ENCODE measurements around the gene RPS25.
"Not testable (repeated sequence)": the region's sequence is repeated elsewhere in the genome, so short reads cannot be mapped to it uniquely, and the experiment has no call there.

DNA sequence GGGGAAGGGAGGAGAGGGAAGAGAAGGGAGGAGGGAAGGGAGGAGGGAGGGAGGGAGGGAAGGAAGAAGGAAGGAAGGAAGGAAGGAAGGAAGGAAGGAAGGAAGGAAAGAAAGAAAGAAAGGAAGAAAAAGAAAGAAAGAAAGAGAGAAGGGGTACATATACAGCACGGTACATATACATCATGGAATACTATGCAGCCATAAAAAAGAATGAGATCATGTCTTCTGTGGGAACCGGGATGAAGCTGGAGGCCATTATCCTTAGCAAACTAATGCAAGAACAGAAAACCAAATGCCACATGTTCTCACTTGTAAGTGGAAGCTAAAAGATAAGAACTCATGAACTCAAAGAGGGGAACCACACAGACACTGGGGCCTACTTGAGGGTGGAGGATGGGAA, 48.6 kb downstream of the RPS25 start:
- TF ChIP-seq, protein P1, sequence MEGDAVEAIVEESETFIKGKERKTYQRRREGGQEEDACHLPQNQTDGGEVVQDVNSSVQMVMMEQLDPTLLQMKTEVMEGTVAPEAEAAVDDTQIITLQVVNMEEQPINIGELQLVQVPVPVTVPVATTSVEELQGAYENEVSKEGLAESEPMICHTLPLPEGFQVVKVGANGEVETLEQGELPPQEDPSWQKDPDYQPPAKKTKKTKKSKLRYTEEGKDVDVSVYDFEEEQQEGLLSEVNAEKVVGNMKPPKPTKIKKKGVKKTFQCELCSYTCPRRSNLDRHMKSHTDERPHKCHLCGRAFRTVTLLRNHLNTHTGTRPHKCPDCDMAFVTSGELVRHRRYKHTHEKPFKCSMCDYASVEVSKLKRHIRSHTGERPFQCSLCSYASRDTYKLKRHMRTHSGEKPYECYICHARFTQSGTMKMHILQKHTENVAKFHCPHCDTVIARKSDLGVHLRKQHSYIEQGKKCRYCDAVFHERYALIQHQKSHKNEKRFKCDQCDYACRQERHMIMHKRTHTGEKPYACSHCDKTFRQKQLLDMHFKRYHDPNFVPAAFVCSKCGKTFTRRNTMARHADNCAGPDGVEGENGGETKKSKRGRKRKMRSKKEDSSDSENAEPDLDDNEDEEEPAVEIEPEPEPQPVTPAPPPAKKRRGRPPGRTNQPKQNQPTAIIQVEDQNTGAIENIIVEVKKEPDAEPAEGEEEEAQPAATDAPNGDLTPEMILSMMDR (IDR thresholded peaks at IDR 0.05 in 2 of 3, conservative IDR thresholded peaks at IDR 0.05 in 1 of 3; ENCODE audit: insufficient read depth in 2 of 3, low read depth in 1 of 3, low read length in 3 of 3): not testable (repeated sequence)
- TF ChIP-seq, protein P2, sequence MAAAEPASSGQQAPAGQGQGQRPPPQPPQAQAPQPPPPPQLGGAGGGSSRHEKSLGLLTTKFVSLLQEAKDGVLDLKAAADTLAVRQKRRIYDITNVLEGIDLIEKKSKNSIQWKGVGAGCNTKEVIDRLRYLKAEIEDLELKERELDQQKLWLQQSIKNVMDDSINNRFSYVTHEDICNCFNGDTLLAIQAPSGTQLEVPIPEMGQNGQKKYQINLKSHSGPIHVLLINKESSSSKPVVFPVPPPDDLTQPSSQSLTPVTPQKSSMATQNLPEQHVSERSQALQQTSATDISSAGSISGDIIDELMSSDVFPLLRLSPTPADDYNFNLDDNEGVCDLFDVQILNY (CRISPR knock-in tag; IDR thresholded peaks at IDR 0.05): not testable (repeated sequence)
- TF ChIP-seq YY1 (IDR thresholded peaks at IDR 0.05; ENCODE audit: borderline replicate concordance in 1 of 3, control insufficient read depth in 1 of 3, extremely low read depth in 1 of 3, insufficient read depth in 3 of 3, insufficient read length in 1 of 3, insufficient replicate concordance in 2 of 3, low read depth in 1 of 3, low read length in 2 of 3); ZSCAN32 (CRISPR knock-in tag; IDR thresholded peaks at IDR 0.05); FOS (IDR thresholded peaks at IDR 0.05; ENCODE audit: extremely low read depth, insufficient read length); MYBL2 (IDR thresholded peaks at IDR 0.05; ENCODE audit: low read depth); MYBL2 (CRISPR knock-in tag; IDR thresholded peaks at IDR 0.05; ENCODE audit: borderline replicate concordance); GATAD2B (IDR thresholded peaks at IDR 0.05; ENCODE audit: borderline replicate concordance); RCOR1 (IDR thresholded peaks at IDR 0.05; ENCODE audit: borderline replicate concordance in 1 of 2, low read depth in 2 of 2, low read length in 2 of 2); CREB1 (IDR thresholded peaks at IDR 0.05); CREB1 (CRISPR knock-in tag; IDR thresholded peaks at IDR 0.05); HNRNPH1 (optimal IDR thresholded peaks at IDR 0.05; ENCODE audit: low read depth, low read length); TAF7 (tag; IDR thresholded peaks at IDR 0.05): not testable (repeated sequence)
- TF ChIP-seq, protein P3, sequence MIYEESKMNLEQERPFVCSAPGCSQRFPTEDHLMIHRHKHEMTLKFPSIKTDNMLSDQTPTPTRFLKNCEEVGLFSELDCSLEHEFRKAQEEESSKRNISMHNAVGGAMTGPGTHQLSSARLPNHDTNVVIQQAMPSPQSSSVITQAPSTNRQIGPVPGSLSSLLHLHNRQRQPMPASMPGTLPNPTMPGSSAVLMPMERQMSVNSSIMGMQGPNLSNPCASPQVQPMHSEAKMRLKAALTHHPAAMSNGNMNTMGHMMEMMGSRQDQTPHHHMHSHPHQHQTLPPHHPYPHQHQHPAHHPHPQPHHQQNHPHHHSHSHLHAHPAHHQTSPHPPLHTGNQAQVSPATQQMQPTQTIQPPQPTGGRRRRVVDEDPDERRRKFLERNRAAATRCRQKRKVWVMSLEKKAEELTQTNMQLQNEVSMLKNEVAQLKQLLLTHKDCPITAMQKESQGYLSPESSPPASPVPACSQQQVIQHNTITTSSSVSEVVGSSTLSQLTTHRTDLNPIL (CRISPR knock-in tag; IDR thresholded peaks at IDR 0.05): not testable (repeated sequence)
- TF ChIP-seq, protein P4, sequence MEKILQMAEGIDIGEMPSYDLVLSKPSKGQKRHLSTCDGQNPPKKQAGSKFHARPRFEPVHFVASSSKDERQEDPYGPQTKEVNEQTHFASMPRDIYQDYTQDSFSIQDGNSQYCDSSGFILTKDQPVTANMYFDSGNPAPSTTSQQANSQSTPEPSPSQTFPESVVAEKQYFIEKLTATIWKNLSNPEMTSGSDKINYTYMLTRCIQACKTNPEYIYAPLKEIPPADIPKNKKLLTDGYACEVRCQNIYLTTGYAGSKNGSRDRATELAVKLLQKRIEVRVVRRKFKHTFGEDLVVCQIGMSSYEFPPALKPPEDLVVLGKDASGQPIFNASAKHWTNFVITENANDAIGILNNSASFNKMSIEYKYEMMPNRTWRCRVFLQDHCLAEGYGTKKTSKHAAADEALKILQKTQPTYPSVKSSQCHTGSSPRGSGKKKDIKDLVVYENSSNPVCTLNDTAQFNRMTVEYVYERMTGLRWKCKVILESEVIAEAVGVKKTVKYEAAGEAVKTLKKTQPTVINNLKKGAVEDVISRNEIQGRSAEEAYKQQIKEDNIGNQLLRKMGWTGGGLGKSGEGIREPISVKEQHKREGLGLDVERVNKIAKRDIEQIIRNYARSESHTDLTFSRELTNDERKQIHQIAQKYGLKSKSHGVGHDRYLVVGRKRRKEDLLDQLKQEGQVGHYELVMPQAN (IDR thresholded peaks at IDR 0.05; ENCODE audit: borderline replicate concordance): not testable (repeated sequence)

Measured in K562 (cell line).